GM18858 (cell line): Measurements from ENCODE around the gene USP16.
"Not testable (repeated sequence)": the region's sequence is repeated elsewhere in the genome, so short reads cannot be mapped to it uniquely, and the experiment has no call there.

Experiments
- ATAC-seq: cut with Tn5 transposase; IDR thresholded peaks from one replicate; pipeline ENCODE4 v1.9.1; 2021; ENCODE audit not compliant: unreplicated experiment

The USP16 gene

DNA sequence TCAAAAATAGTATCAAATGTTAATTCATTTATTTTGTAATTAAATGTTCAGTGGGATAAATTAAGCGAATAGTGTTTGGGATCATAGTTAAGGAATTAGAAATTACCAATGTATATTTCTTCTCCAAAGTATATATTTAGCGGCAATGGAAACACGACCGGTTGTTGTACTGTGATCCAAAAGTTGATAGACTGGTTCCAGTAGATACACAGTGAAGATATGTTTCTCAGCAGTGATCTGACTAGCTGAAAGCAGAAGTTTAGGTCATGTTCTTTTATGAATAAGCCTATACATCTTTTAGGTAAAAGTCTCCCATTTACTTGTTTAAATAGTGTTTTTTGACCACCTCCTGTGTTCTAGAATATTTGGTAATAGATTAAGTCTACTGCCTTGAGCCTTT lies 8.8 kb downstream of the USP16 start:
- no peak for ATAC-seq

DNA sequence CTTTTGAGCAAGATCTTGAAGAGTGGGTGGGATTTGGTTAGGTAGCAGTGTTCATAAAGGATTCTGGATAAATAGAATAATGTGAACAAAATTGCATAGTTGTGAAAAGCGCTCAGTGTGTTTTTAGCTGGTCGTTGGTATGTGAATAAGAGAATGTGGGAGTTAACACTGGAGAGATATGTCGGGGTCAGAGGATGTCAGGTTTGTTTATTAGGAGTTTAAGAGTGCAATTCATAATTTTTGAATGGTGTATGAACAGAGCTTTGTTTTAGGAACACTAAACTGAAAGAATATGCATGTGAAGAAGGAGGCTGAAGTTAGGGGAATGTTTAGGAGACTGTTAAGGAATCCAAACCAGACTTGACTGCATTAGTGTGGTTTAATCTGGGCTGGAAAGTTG lies 9.4 kb downstream of the USP16 start:
- ATAC-seq, result no peak

- no peak for ATAC-seq
These were observed 10.2 kb downstream of the USP16 start for GRCh38 chr21:29034678-29035077.

DNA sequence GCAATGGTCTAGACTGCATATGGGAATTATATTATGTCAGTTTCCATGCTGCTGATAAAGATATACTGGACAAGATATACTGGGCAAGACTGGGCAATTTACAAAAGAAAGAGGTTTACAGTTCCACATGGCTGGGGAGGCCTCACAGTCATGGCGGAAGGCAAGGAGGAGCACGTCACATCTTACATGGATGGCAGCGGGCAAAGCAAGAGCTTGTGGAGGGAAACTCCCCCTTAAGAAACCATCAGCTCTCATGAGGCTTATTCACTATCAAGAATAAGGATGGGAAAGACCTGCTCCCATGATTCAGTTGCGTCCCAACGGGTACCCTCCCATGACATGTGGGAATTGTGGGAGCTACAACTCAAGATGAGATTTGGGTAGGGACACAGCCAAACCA lies 27.8 kb downstream of the USP16 start:
- ATAC-seq, result no peak

DNA sequence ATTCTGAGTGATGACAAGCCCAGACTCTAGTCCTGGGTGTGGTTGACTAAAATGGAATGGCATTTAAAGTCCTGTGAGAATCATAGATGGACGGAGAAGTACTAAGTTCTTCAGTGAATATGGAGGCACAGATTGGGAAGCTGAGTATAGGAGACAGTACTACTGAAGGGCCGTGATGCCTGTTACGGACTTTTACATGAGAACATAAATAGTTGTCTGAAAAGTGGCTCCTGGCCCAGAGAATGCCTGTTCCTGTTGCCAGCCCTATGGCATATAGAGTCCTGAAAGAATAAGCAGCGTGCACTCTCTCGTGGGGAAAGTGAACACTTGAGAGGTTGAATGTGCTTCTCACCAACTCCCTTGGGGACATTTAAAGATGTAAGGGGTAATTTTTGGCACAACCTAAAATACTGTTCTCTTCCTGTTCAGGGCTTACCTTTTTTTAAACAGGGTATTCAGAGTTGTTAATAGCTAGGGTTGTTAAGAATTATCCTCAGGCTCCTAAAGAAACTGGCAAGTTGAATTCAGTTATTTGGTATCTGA lies 28.6 kb downstream of the USP16 start:
- ATAC-seq, result no peak

- ATAC-seq, result no peak
These were observed 29.2 kb downstream of the USP16 start for GRCh38 chr21:29053656-29054055.

DNA sequence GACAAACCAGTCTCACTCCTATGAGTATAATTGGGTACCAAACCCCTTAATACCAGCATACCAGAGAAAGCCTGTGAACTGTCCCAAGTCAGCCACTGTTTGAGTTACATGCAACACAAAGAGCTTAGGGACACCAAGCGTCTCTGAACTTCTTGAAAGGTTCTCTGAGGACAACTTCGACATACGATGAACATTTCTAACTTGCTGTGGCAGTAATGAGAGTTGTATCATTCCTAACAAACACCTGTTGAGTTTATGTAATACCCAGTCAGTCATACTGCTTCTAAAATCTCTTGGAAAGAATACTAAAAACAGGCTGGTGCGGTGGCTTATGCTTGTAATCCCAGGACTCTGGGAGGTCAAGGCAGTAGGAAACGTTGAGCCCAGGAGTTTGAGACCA lies 30.6 kb downstream of the USP16 start:
- no peak for ATAC-seq

DNA sequence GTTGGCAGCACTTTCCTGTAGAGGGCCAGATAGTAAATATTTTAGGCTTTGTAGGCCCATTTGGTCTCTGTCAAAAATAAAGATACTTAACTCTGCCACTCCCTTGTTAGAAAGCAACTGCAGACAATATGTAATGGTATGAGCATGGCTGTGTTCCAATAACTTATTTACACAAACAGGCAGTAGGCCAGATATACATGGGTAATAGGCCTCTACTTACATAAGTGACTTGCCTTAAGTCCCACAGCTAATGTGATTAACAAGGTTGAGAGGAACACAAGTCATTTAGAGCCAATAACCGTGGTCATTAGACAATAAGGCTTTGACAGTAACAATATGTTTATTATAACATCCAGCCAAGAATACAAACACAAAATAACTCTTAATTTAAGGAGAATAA lies 31.5 kb downstream of the USP16 start:
- no peak for ATAC-seq

- ATAC-seq, result no peak
These were observed 32.1 kb downstream of the USP16 start for GRCh38 chr21:29056538-29057050.

GRCh38 chr21:29064850-29065481 lies 40.5 kb downstream of the USP16 start:
- ATAC-seq, result peak; percentile 98

GRCh38 chr21:29072873-29073221 lies 48.4 kb downstream of the USP16 start:
- no peak for ATAC-seq

DNA sequence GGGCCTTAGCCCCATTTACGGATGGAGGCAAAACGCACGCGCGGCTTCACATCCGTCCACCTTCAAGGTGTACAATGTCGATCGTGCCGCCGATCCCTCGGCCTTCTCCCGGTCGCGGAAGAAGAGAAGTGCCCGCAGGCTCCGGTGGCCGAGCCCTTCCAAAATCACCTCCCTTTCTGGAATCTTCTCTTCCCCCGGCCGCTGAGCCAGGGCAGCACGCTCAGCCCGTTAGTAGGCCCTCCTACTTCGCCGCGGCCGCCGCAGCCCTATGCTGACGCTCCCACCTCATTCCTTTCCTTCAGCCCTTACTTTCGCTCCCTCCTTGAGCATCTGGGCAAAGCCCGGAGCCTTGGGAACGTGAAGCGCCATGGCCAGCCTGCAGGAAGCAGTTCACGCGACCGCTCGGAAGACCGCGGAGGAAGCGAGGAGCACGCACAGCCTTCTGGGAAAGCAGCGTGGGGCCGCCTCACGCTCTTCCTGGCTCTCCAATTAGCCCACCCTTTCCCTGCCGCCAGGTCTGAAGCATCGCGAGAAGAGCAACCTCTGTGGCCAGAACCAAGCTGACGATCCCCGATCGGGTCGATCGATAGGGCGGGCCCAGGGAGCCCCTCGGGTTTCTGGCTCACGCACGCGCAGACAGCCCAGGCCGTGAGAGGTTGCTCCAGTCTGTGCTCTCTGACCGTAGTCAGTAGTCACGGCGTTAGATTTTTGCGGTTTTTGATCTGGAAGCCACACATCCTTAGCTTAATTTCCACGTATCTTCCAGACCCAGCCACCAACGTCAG lies 48.9 kb downstream of the USP16 start, which contains the start of gene CCT8:
Gene CCT8 (minus strand): TSS at position 427 of the 785 bp plus-strand sequence. CDS start 58 bp downstream, at position 369.
- peak; percentile 85 for ATAC-seq

DNA sequence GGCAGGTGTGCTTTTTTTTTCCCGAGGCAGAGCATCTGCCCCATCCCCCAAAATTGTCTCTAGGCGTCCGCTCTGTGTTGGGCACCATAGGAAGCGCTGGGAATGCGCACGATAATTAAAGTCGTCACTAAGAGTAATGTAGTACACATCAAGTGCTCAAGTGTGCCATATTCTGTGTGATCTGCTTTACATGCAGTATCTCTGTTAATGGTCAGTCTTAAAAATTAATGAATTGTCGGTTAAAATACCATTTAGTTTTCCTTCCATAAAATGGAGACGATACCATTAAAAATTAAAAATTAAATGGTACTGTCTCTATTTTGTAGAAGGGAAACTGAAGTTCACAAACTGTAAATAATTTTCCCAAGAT lies 49.5 kb downstream of the USP16 start:
- peak; percentile 16 for ATAC-seq

GRCh38 chr21:29074783-29075182 lies 50.3 kb downstream of the USP16 start:
- ATAC-seq, result no peak

- no peak for ATAC-seq
These were observed 51.4 kb downstream of the USP16 start for GRCh38 chr21:29075706-29076466.

- not testable (repeated sequence) for ATAC-seq
These were observed 52.5 kb downstream of the USP16 start for GRCh38 chr21:29076731-29077640.

GRCh38 chr21:29077651-29078090 lies 53.2 kb downstream of the USP16 start:
- ATAC-seq, result no peak

- ATAC-seq, result peak; percentile 41
These were observed 54.6 kb downstream of the USP16 start for GRCh38 chr21:29078869-29079767.

GRCh38 chr21:29080454-29080941 lies 56.0 kb downstream of the USP16 start:
- ATAC-seq, result no peak
